Panc1 (cell line): Measurements from ENCODE around the gene CCDC34.

Experiments
- CTCF ChIP-seq: fragments of 450-650 bp; IDR thresholded peaks from 2 replicates; pipeline ENCODE4 v1.5.1; 2017; ENCODE audit warnings: mild to moderate bottlenecking
- POLR2AphosphoS5 ChIP-seq: IDR thresholded peaks from 2 replicates; pipeline ENCODE4 v1.6.1; 2012; ENCODE audit warnings: mild to moderate bottlenecking, low read depth, low read length, moderate library complexity
- REST ChIP-seq, 2 experiments: IDR thresholded peaks; 2 replicates each; pipeline ENCODE4 v1.6.1; 2011 to 2012; ENCODE audit warnings: low read depth in 2 of 2, control low read depth in 1 of 2, low read length in 1 of 2, mild to moderate bottlenecking in 1 of 2, moderate library complexity in 1 of 2; ENCODE audit not compliant: insufficient read depth in 1 of 2
- SIN3A ChIP-seq: IDR thresholded peaks from 2 replicates; pipeline ENCODE4 v1.6.1; 2012; ENCODE audit warnings: low read depth, mild to moderate bottlenecking, low read length, moderate library complexity, borderline replicate concordance; ENCODE audit not compliant: insufficient read depth
- TCF7L2 ChIP-seq: IDR thresholded peaks from 2 replicates; pipeline ENCODE4 v1.6.1; 2011; ENCODE audit warnings: mild to moderate bottlenecking, low read depth, low read length, inconsistent platforms

DNA sequence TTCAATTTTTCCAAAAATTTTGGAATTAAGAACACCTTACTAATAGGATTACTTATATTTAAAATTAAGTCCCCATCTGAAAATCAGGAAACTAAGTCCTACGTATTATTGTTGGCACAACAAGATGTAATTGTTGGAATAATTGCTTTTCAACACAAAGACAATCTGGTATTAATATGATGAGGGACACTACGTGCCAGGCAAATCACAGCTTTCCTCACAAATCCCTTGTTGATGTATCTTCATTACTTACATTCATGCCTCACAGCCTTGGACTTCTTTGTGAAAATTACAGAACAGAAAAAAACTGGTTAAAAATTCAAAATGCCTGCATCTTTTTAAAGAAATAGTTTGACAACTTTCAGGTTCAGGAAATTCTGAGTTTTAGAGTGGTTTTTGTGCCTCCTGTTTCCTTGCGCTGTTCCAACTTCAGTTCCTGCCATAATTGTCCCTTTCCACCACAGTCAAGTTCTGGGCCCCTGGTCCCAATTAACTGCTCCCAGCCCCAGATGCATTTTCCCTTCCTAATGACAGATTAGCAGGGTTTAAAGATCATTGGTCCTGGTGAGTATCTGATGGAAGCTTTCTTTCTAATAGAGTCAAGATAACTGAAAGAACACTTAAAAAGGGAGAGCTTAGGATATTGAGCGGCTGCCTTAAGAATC is 23.3 kb upstream of the CCDC34 start:
- TF ChIP-seq SIN3A (no peak), REST (IDR thresholded peaks at IDR 0.05; ENCODE audit: insufficient read depth in 1 of 2, low read depth in 2 of 2, low read length in 1 of 2) (no peak), CTCF (no peak), POLR2AphosphoS5 (no peak), TCF7L2 (no peak)
